Measurements from ENCODE around the gene SOX5.

DNA sequence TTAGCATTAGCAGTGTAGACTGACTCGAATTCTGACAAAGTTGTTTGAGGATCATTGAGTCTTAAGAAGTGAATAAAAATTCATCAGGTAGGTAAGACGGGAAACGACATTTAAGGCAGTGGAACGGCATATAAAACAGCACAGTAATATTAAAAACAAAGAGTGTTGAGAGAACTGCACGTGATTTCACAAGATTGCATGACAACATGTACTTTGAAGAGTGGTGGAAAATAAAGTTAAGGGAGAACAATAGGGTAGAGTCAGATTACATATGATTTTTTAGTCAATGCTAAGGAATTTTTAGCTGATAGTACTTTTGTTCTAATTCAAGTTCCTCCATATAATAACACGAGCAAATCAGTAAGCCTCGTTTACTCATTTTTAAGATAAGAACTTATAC, 115.4 kb downstream of the SOX5 start:
- TF ChIP-seq, protein P1, sequence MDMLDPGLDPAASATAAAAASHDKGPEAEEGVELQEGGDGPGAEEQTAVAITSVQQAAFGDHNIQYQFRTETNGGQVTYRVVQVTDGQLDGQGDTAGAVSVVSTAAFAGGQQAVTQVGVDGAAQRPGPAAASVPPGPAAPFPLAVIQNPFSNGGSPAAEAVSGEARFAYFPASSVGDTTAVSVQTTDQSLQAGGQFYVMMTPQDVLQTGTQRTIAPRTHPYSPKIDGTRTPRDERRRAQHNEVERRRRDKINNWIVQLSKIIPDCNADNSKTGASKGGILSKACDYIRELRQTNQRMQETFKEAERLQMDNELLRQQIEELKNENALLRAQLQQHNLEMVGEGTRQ (IDR thresholded peaks at IDR 0.05; ENCODE audit: low read length) = no peak
- TF ChIP-seq, protein P2, sequence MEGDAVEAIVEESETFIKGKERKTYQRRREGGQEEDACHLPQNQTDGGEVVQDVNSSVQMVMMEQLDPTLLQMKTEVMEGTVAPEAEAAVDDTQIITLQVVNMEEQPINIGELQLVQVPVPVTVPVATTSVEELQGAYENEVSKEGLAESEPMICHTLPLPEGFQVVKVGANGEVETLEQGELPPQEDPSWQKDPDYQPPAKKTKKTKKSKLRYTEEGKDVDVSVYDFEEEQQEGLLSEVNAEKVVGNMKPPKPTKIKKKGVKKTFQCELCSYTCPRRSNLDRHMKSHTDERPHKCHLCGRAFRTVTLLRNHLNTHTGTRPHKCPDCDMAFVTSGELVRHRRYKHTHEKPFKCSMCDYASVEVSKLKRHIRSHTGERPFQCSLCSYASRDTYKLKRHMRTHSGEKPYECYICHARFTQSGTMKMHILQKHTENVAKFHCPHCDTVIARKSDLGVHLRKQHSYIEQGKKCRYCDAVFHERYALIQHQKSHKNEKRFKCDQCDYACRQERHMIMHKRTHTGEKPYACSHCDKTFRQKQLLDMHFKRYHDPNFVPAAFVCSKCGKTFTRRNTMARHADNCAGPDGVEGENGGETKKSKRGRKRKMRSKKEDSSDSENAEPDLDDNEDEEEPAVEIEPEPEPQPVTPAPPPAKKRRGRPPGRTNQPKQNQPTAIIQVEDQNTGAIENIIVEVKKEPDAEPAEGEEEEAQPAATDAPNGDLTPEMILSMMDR (IDR thresholded peaks at IDR 0.05; ENCODE audit: control extremely low read depth in 1 of 3, insufficient read depth in 1 of 3, low read depth in 1 of 3, low read length in 3 of 3) = no peak
- TF ChIP-seq CEBPB (IDR thresholded peaks at IDR 0.05; ENCODE audit: low read depth, low read length) = no peak
- no peak for TF ChIP-seq ZNF274 (IDR thresholded peaks at IDR 0.05; ENCODE audit: borderline replicate concordance, extremely low read depth, low read length)
- TF ChIP-seq CREB1 (IDR thresholded peaks at IDR 0.05) = no peak
- TF ChIP-seq JUND (IDR thresholded peaks at IDR 0.05; ENCODE audit: low read length) = no peak
- no peak for TF ChIP-seq BCL11A (IDR thresholded peaks at IDR 0.05; ENCODE audit: low read depth in 2 of 2, low read length in 2 of 2)
- no peak for TF ChIP-seq BRCA1 (IDR thresholded peaks at IDR 0.05; ENCODE audit: low read depth, low read length)
- no peak for TF ChIP-seq POLR2A (IDR thresholded peaks at IDR 0.05; ENCODE audit: control extremely low read depth in 1 of 2, low read depth in 2 of 2, low read length in 2 of 2)
- TF ChIP-seq TAF1 (IDR thresholded peaks at IDR 0.05; ENCODE audit: low read depth, low read length) = no peak
